Activated CD4-positive, alpha-beta memory T cell treated with anti-CD3 and anti-CD28 coated beads for 36 hours (primary cell): ENCODE measurements around the gene CDH9. TPM values are rescaled to one million over a fixed set of nuclear protein-coding genes. Genes with fewer than 3 reads are reported as not detected.

ENCODE experiments used
- CTCF ChIA-PET: fragments of 350-600 bp; sonication (Branson Sonifier 250); formaldehyde crosslinking; loops from one replicate; lab custom pipeline; 2021; ENCODE audit warnings: antibody characterized with exemption, inconsistent platforms; lab: Charles Lee
- POLR2A ChIA-PET: fragments of 350-600 bp; sonication (Branson Sonifier 250); formaldehyde crosslinking; loops from one replicate; lab custom pipeline; 2021; ENCODE audit warnings: antibody characterized with exemption; lab: Charles Lee
- DNase-seq: peaks from one replicate; pipeline ENCODE4 v3.0.0-alpha.2; 2020
- H3K27ac Mint-ChIP-seq: one replicate; pipeline ENCODE4 v1.8.0; 2021; ENCODE audit warnings: mixed read lengths
- H3K27me3 Mint-ChIP-seq: one replicate; pipeline ENCODE4 v1.8.0; 2021; ENCODE audit warnings: mixed read lengths
- H3K36me3 Mint-ChIP-seq: one replicate; pipeline ENCODE4 v1.8.0; 2021; ENCODE audit warnings: mixed read lengths
- H3K4me1 Mint-ChIP-seq: one replicate; pipeline ENCODE4 v1.8.0; 2021; ENCODE audit warnings: low read depth, mixed read lengths
- H3K4me3 Mint-ChIP-seq: one replicate; pipeline ENCODE4 v1.8.0; 2021; ENCODE audit warnings: mild to moderate bottlenecking, mixed read lengths
- H3K9me3 Mint-ChIP-seq: one replicate; pipeline ENCODE4 v1.8.0; 2021; ENCODE audit warnings: mixed read lengths
- intact Hi-C: fragments of 100-400 bp; cut with micrococcal nuclease; formaldehyde crosslinking; loops from one replicate; pipeline ENCODE4 v1.15.1; 2023
- total RNA-seq, 2 experiments: library from RNA; stranded (reverse); gene quantifications; one replicate each; pipeline ENCODE4 v1.2.3, GENCODE V29; 2021

CDH9 gene
- total RNA-seq, 2 experiments from 2014 or later = not detected

- Mint-ChIP-seq H3K36me3 (no peaks in the 10 kb centered on the region), H3K4me1 (no peaks in the 10 kb centered on the region), H3K4me3 (no peak overlapping the region), H3K27me3 (no peaks in the 10 kb centered on the region), H3K9me3 (peaks cover 20% of the 10 kb centered on the region), H3K27ac (no peak overlapping the region)
- POLR2A ChIA-PET = no interaction called here
- no peak for DNase-seq
- intact Hi-C loops = no loop called here
- CTCF ChIA-PET = no interaction called here
Measured at GRCh38 chr5:27015758-27016157, 22.6 kb downstream of the CDH9 start.

- Mint-ChIP-seq H3K36me3 (no peaks in the 10 kb centered on the region), H3K4me3 (no peak overlapping the region), H3K4me1 (no peaks in the 10 kb centered on the region), H3K27me3 (no peaks in the 10 kb centered on the region), H3K9me3 (peaks cover 24% of the 10 kb centered on the region), H3K27ac (no peak overlapping the region)
- ChIA-PET POLR2A (no interaction called here), CTCF (no interaction called here)
- DNase-seq = no peak
- intact Hi-C loops = no loop called here
Measured at GRCh38 chr5:27011274-27011673, 27.1 kb downstream of the CDH9 start.

GRCh38 chr5:27010646-27011045 lies 27.7 kb downstream of the CDH9 start:
- H3K27me3 Mint-ChIP-seq = no peaks in the 10 kb centered on the region
- CTCF ChIA-PET = no interaction called here

GRCh38 chr5:27009540-27009915 lies 28.9 kb downstream of the CDH9 start:
- Mint-ChIP-seq H3K4me3 (no peak overlapping the region), H3K27me3 (no peaks in the 10 kb centered on the region), H3K36me3 (no peaks in the 10 kb centered on the region), H3K4me1 (no peaks in the 10 kb centered on the region), H3K9me3 (peaks cover 30% of the 10 kb centered on the region), H3K27ac (no peak overlapping the region)
- intact Hi-C loops = no loop called here
- POLR2A ChIA-PET = no interaction called here
- CTCF ChIA-PET = no interaction called here
- no peak for DNase-seq

More at GRCh38 chr5:27010646-27011045, 27.7 kb downstream of the CDH9 start:
- peaks cover 26% of the 10 kb centered on the region for H3K9me3 Mint-ChIP-seq
- no peak for DNase-seq
- intact Hi-C loops = no loop called here
- H3K36me3 Mint-ChIP-seq = no peaks in the 10 kb centered on the region
- H3K4me1 Mint-ChIP-seq = no peaks in the 10 kb centered on the region
- POLR2A ChIA-PET = no interaction called here
- H3K27ac Mint-ChIP-seq = no peak overlapping the region
- H3K4me3 Mint-ChIP-seq = no peak overlapping the region

- POLR2A ChIA-PET = no interaction called here
Measured at GRCh38 chr5:27008604-27009539, 29.5 kb downstream of the CDH9 start.

GRCh38 chr5:27007121-27007520 lies 31.3 kb downstream of the CDH9 start:
- H3K27me3 Mint-ChIP-seq = no peaks in the 10 kb centered on the region

More at GRCh38 chr5:27008604-27009539, 29.5 kb downstream of the CDH9 start:
- intact Hi-C loops = no loop called here
- peaks cover 26% of the 10 kb centered on the region for H3K9me3 Mint-ChIP-seq
- no peaks in the 10 kb centered on the region for H3K27me3 Mint-ChIP-seq
- H3K27ac Mint-ChIP-seq = no peak overlapping the region
- H3K4me3 Mint-ChIP-seq = no peak overlapping the region
- DNase-seq = no peak
- CTCF ChIA-PET = no interaction called here
- H3K4me1 Mint-ChIP-seq = no peaks in the 10 kb centered on the region
- no peaks in the 10 kb centered on the region for H3K36me3 Mint-ChIP-seq

GRCh38 chr5:26986985-26987384 lies 51.4 kb downstream of the CDH9 start:
- Mint-ChIP-seq H3K27me3 (no peaks in the 10 kb centered on the region), H3K36me3 (no peaks in the 10 kb centered on the region), H3K4me1 (no peaks in the 10 kb centered on the region), H3K4me3 (no peak overlapping the region), H3K9me3 (peaks cover 16% of the 10 kb centered on the region), H3K27ac (no peak overlapping the region)
- no peak for DNase-seq
- ChIA-PET POLR2A (no interaction called here), CTCF (no interaction called here)
- intact Hi-C loops = no loop called here

More at GRCh38 chr5:27007121-27007520, 31.3 kb downstream of the CDH9 start:
- CTCF ChIA-PET = no interaction called here
- no peak overlapping the region for H3K27ac Mint-ChIP-seq
- no peak overlapping the region for H3K4me3 Mint-ChIP-seq
- H3K9me3 Mint-ChIP-seq = peaks cover 18% of the 10 kb centered on the region
- no peaks in the 10 kb centered on the region for H3K4me1 Mint-ChIP-seq
- intact Hi-C loops = no loop called here
- no peak for DNase-seq
- POLR2A ChIA-PET = no interaction called here
- no peaks in the 10 kb centered on the region for H3K36me3 Mint-ChIP-seq

- ChIA-PET CTCF (no interaction called here), POLR2A (no interaction called here)
- intact Hi-C loops = no loop called here
- no peak overlapping the region for H3K27ac Mint-ChIP-seq
- no peaks in the 10 kb centered on the region for H3K36me3 Mint-ChIP-seq
- H3K4me1 Mint-ChIP-seq = no peaks in the 10 kb centered on the region
- no peak for DNase-seq
- H3K27me3 Mint-ChIP-seq = no peaks in the 10 kb centered on the region
- peaks cover 16% of the 10 kb centered on the region for H3K9me3 Mint-ChIP-seq
- no peak overlapping the region for H3K4me3 Mint-ChIP-seq
Measured at GRCh38 chr5:26981750-26982149, 56.6 kb downstream of the CDH9 start.

GRCh38 chr5:26959290-26959689 lies 79.1 kb downstream of the CDH9 start:
- Mint-ChIP-seq H3K9me3 (peaks cover 22% of the 10 kb centered on the region), H3K36me3 (no peaks in the 10 kb centered on the region), H3K27me3 (no peaks in the 10 kb centered on the region), H3K4me1 (no peaks in the 10 kb centered on the region), H3K27ac (no peak overlapping the region), H3K4me3 (no peak overlapping the region)
- POLR2A ChIA-PET = no interaction called here
- DNase-seq = no peak
- CTCF ChIA-PET = no interaction called here
- intact Hi-C loops = no loop called here

GRCh38 chr5:26955161-26955560 lies 83.2 kb downstream of the CDH9 start:
- ChIA-PET POLR2A (no interaction called here), CTCF (no interaction called here)
- Mint-ChIP-seq H3K4me1 (no peaks in the 10 kb centered on the region), H3K27ac (no peak overlapping the region), H3K9me3 (peaks cover 12% of the 10 kb centered on the region), H3K36me3 (no peaks in the 10 kb centered on the region), H3K4me3 (no peak overlapping the region), H3K27me3 (no peaks in the 10 kb centered on the region)
- DNase-seq = no peak
- intact Hi-C loops = no loop called here

- no peaks in the 10 kb centered on the region for H3K27me3 Mint-ChIP-seq
- no peak overlapping the region for H3K27ac Mint-ChIP-seq
- CTCF ChIA-PET = no interaction called here
- intact Hi-C loops = no loop called here
- no peaks in the 10 kb centered on the region for H3K36me3 Mint-ChIP-seq
- H3K9me3 Mint-ChIP-seq = peaks cover 5% of the 10 kb centered on the region
- DNase-seq = no peak
- no peaks in the 10 kb centered on the region for H3K4me1 Mint-ChIP-seq
- POLR2A ChIA-PET = no interaction called here
- no peak overlapping the region for H3K4me3 Mint-ChIP-seq
Measured at GRCh38 chr5:26948921-26949320, 89.5 kb downstream of the CDH9 start.

GRCh38 chr5:26945901-26946300 lies 92.5 kb downstream of the CDH9 start:
- Mint-ChIP-seq H3K9me3 (peaks cover 7% of the 10 kb centered on the region), H3K4me3 (no peak overlapping the region), H3K27ac (no peak overlapping the region), H3K27me3 (no peaks in the 10 kb centered on the region), H3K4me1 (no peaks in the 10 kb centered on the region), H3K36me3 (no peaks in the 10 kb centered on the region)
- intact Hi-C loops = no loop called here
- DNase-seq = no peak
- POLR2A ChIA-PET = no interaction called here
- CTCF ChIA-PET = no interaction called here

GRCh38 chr5:26942481-26942880 lies 95.9 kb downstream of the CDH9 start:
- POLR2A ChIA-PET = no interaction called here

More at GRCh38 chr5:26942481-26942880, 95.9 kb downstream of the CDH9 start:
- Mint-ChIP-seq H3K9me3 (peaks cover 3% of the 10 kb centered on the region), H3K36me3 (no peaks in the 10 kb centered on the region), H3K27me3 (no peaks in the 10 kb centered on the region), H3K4me3 (no peak overlapping the region), H3K4me1 (no peaks in the 10 kb centered on the region), H3K27ac (no peak overlapping the region)
- CTCF ChIA-PET = no interaction called here
- intact Hi-C loops = no loop called here
- DNase-seq = no peak
